PC-9 (cell line): ENCODE data around the gene PDE8A.

ENCODE experiments used
- CTCF ChIP-seq: fragments of 200-600 bp; sonication (generic); conservative IDR thresholded peaks from 2 replicates; pipeline ENCODE4 v1.6.1; 2017; ENCODE audit warnings: mixed run types, antibody characterized with exemption, mild to moderate bottlenecking, moderate library complexity
- EZH2 ChIP-seq: fragments of 200-600 bp; sonication (generic); IDR thresholded peaks from 2 replicates; pipeline ENCODE4 v1.8.0; 2017; ENCODE audit warnings: antibody characterized with exemption, low read depth

- TF ChIP-seq EZH2, result no peak
- TF ChIP-seq CTCF, result no peak
Measured at GRCh38 chr15:85063088-85063487, 81.4 kb downstream of the PDE8A start.
